SK-N-SH (cell line): ENCODE results near the gene SEC14L6. TPM values are rescaled to one million over a fixed set of nuclear protein-coding genes. Genes with fewer than 3 reads are reported as not detected.
"Not testable (repeated sequence)": the region's sequence is repeated elsewhere in the genome, so short reads cannot be mapped to it uniquely, and the experiment has no call there.

Source experiments
- CTCF ChIA-PET: fragments of 300-600, 350-600 bp; formaldehyde crosslinking; extraction: SDS; loops from one replicate; lab custom pipeline; 2021; lab: Yijun Ruan, JAX
- POLR2A ChIA-PET: fragments of 350-600 bp; sonication (Branson Sonifier 250); formaldehyde crosslinking; extraction: SDS; loops from one replicate; lab custom pipeline; 2020; ENCODE audit warnings: antibody characterized with exemption, inconsistent platforms; lab: Yijun Ruan, JAX
- DNase-seq: peaks from one replicate; pipeline ENCODE4 v3.0.0; 2012
- H2AFZ ChIP-seq: fragments of 200-600 bp; sonication (generic); 2 replicates; pipeline ENCODE4 v1.8.1; 2016; ENCODE audit warnings: antibody characterized with exemption, mild to moderate bottlenecking, low read depth
- H3F3A ChIP-seq: fragments of 200-600 bp; sonication (generic); replicated peaks from 2 replicates; pipeline ENCODE3; 2016; ENCODE audit warnings: antibody characterized with exemption, mild to moderate bottlenecking; ENCODE audit not compliant: insufficient read depth
- H3K27ac ChIP-seq, 2 experiments: fragments of 200-500 bp in 1 of 2; fragments of 200-600 bp in 1 of 2; sonication (Bioruptor generic) in 1 of 2; sonication (generic), shearing (Covaris generic) in 1 of 2; 2 replicates each; pipeline versions ENCODE4 v1.5.1 to v1.6.1; 2014 to 2016; ENCODE audit warnings: low read depth in 2 of 2, inconsistent platforms in 1 of 2, low read length in 1 of 2, mild to moderate bottlenecking in 1 of 2, mixed read lengths in 1 of 2
- H3K27me3 ChIP-seq: fragments of 200-600 bp; sonication (generic), shearing (Covaris generic); 2 replicates; pipeline ENCODE4 v1.6.1; 2016; ENCODE audit warnings: mixed run types; ENCODE audit not compliant: insufficient read depth
- H3K36me3 ChIP-seq, 2 experiments: fragments of 200-500 bp in 1 of 2; fragments of 200-600 bp in 1 of 2; sonication (Bioruptor generic) in 1 of 2; sonication (generic) in 1 of 2; replicated peaks in 1 of 2; 2 replicates each; pipeline versions ENCODE3 to v1.5.1; 2014 to 2016; ENCODE audit warnings: low read length in 1 of 2, mild to moderate bottlenecking in 1 of 2; ENCODE audit not compliant: insufficient read depth in 2 of 2, control insufficient read depth in 1 of 2
- H3K4me1 ChIP-seq, 2 experiments: fragments of 200-500 bp in 1 of 2; fragments of 200-600 bp in 1 of 2; sonication (Bioruptor generic) in 1 of 2; sonication (generic), shearing (Covaris generic) in 1 of 2; 2 replicates each; pipeline versions ENCODE4 v1.5.1 to v1.6.1; 2014 to 2016; ENCODE audit warnings: low read depth in 1 of 2, low read length in 1 of 2, mixed run types in 1 of 2; ENCODE audit not compliant: insufficient read depth in 2 of 2, control insufficient read depth in 1 of 2
- H3K4me2 ChIP-seq: fragments of 200-600 bp; sonication (generic), shearing (Covaris generic); 2 replicates; pipeline ENCODE4 v1.6.1; 2017; ENCODE audit warnings: mixed run types
- H3K4me3 ChIP-seq, 2 experiments: fragments of 200-500 bp in 1 of 2; fragments of 200-600 bp in 1 of 2; sonication (Bioruptor generic) in 1 of 2; sonication (generic), shearing (Covaris generic) in 1 of 2; 2 replicates each; pipeline versions ENCODE4 v1.5.1 to v1.8.1; 2014 to 2016; ENCODE audit warnings: low read depth in 2 of 2, inconsistent platforms in 1 of 2, low read length in 1 of 2, mild to moderate bottlenecking in 1 of 2, mixed read lengths in 1 of 2, moderate library complexity in 1 of 2
- H3K79me2 ChIP-seq: fragments of 200-600 bp; sonication (generic); 2 replicates; pipeline ENCODE4 v1.8.1; 2017; ENCODE audit warnings: mild to moderate bottlenecking; ENCODE audit not compliant: insufficient read depth
- H3K9ac ChIP-seq: fragments of 200-600 bp; sonication (generic); 2 replicates; pipeline ENCODE4 v1.6.1; 2017; ENCODE audit warnings: mixed run types
- H3K9me2 ChIP-seq: fragments of 200-600 bp; sonication (generic); 2 replicates; pipeline ENCODE4 v1.6.1; 2017; ENCODE audit warnings: mixed run types
- H3K9me3 ChIP-seq: fragments of 200-600 bp; sonication (generic); 2 replicates; pipeline ENCODE4 v1.6.1; 2017; ENCODE audit warnings: mixed run types, mild to moderate bottlenecking, moderate library complexity
- H4K20me1 ChIP-seq: fragments of 200-600 bp; sonication (generic); 2 replicates; pipeline ENCODE4 v1.6.1; 2017; ENCODE audit warnings: mild to moderate bottlenecking, mixed run types; ENCODE audit not compliant: insufficient read depth
- CTCF ChIP-seq: fragments of 200-600 bp; sonication (generic); IDR thresholded peaks from 2 replicates; pipeline ENCODE4 v1.6.1; 2017; ENCODE audit warnings: antibody characterized with exemption, mild to moderate bottlenecking, moderate library complexity
- PBX3 ChIP-seq: IDR thresholded peaks from 2 replicates; pipeline ENCODE4; 2012
- TAF1 ChIP-seq: IDR thresholded peaks from 2 replicates; pipeline ENCODE4 v1.6.1; 2012; ENCODE audit warnings: low read depth, mild to moderate bottlenecking, low read length, moderate library complexity, borderline replicate concordance
- ZBTB33 ChIP-seq: IDR thresholded peaks from 2 replicates; pipeline ENCODE4 v1.4.0; 2012; ENCODE audit warnings: low read depth, borderline replicate concordance
- WGBS: methylation state at CpG from one replicate; pipeline ENCODE4 v1.1.6; 2017; ENCODE audit warnings: low lambda C conversion rate; 5-methylcytosine and 5-hydroxymethylcytosine counted together
- polyA plus RNA-seq, 3 experiments: library from polyadenylated mRNA; depleted of rRNA; stranded (reverse); fragments of >200 nt; gene quantifications; 2 replicates each; pipeline ENCODE4 v1.2.3, GENCODE V29; 2012
- TF ChIP-seq, protein P1 (sequence below): IDR thresholded peaks from 2 replicates; pipeline ENCODE4 v1.4.0; 2012; ENCODE audit warnings: low read depth

The SEC14L6 gene
- polyA plus RNA-seq, 1 of the 3 experiments (the other 2 are of a cell fraction): not detected

DNA sequence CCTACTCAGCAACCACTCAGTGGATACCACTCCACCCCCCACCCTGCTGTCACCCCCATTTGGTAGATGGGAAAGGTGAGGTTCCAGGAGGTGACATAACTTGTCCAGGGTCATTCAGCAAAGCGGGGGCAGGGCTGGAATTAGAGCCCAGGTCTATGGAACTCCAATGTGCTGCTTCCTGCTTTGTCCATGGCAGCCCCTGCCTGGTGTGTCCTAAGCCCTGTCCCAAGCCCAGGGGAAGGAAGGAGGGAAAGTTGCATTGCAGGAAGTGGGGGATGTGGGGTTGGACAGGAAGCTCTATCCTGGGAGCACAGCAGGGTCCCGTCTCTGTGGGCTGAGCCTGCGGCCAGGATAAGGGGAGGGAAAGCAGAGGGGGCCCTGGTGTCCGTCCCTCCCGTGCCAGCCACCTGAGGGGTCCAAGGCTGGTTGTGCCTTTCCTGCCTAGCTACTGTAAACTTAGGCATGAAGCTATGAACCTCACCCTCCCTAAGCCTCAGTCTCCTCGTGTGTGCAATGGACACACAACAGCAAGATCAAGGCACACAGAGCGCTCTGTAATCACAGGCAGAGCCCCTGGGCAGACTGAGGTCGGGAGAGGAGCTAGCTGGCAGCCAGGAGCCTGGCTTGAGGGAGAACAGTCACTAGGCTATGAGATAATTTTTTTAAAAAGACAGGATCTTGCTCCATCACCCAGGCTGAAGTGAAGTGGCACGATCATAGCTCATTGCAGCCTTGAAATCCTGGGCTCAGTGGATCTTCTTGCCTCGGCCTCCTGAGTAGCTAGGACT lies 15.1 kb upstream of the SEC14L6 start:
- POLR2A ChIA-PET: no interaction called here
- Histone ChIP-seq H3K4me1 (peaks cover 0 to 19% of the 10 kb centered on the region in 2 experiments; a peak in 1 of 4 replicates), H2AFZ (no peak overlapping the region), H4K20me1 (no peaks in the 10 kb centered on the region), H3K36me3 (no peaks in the 10 kb centered on the region), H3K9me3 (no peaks in the 10 kb centered on the region), H3K27ac (no peak overlapping the region), H3K4me2 (no peak overlapping the region), H3F3A (no peaks in the 10 kb centered on the region), H3K27me3 (no peaks in the 10 kb centered on the region; the same call in 1 of the 2 replicates), H3K4me3 (no peak overlapping the region), H3K79me2 (no peaks in the 10 kb centered on the region), H3K9ac (no peak overlapping the region), H3K9me2 (no peaks in the 10 kb centered on the region)
- WGBS: 66% methylated on average over 7 of the region's 10 CpGs
- DNase-seq: no peak
- CTCF ChIA-PET: interaction anchor here (0.7 to 1.7 kb wide), 2 partner anchors 45 to 165 kb away, joined by 3 to 4 read pairs; partner anchors contain the start of gene SEC14L2
- TF ChIP-seq ZBTB33 (no peak), TAF1 (no peak)
- TF ChIP-seq, protein P1, sequence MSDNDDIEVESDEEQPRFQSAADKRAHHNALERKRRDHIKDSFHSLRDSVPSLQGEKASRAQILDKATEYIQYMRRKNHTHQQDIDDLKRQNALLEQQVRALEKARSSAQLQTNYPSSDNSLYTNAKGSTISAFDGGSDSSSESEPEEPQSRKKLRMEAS: no peak
- TF ChIP-seq, all 33 proteins: peak for 0

- H3K27me3 ChIP-seq, H4K20me1 ChIP-seq, H3K27ac ChIP-seq, H2AFZ ChIP-seq, POLR2A ChIA-PET, DNase-seq, CTCF ChIA-PET, H3K9me3 ChIP-seq, H3K4me3 ChIP-seq, H3K9ac ChIP-seq, H3K4me2 ChIP-seq, H3F3A ChIP-seq, H3K36me3 ChIP-seq, H3K9me2 ChIP-seq, H3K79me2 ChIP-seq: not testable (repeated sequence)
- H3K4me1 ChIP-seq: peaks cover 0 to 19% of the 10 kb centered on the region in 2 experiments; a peak in 1 of 4 replicates
- TF ChIP-seq CTCF (peak; percentile 26; the same call in 1 of the 2 replicates), PBX3 (peak; percentile 59)
- WGBS: 80% methylated on average over 9 of the region's 11 CpGs
Observed at GRCh38 chr22:30560643-30561202, 14.2 kb upstream of the SEC14L6 start.
